ENCODE results near the gene CCDC71L.

CCDC71L gene

GRCh38 chr7:106658316-106659165 lies 2.4 kb downstream of the CCDC71L start:
- no peak for DNase-seq

GRCh38 chr7:106657085-106657991 lies 3.6 kb downstream of the CCDC71L start:
- no peak for DNase-seq

- no peak for DNase-seq
Observed at GRCh38 chr7:106655703-106656498, 5.1 kb downstream of the CCDC71L start.

- no peak for DNase-seq
Observed at GRCh38 chr7:106653488-106653887, 7.5 kb downstream of the CCDC71L start.

GRCh38 chr7:106652909-106653308 lies 8.0 kb downstream of the CCDC71L start:
- no peak for DNase-seq

- DNase-seq: no peak
Observed at GRCh38 chr7:106652092-106652491, 8.9 kb downstream of the CCDC71L start.

GRCh38 chr7:106646256-106646655 lies 14.7 kb downstream of the CCDC71L start:
- DNase-seq: no peak

- DNase-seq: no peak
Observed at GRCh38 chr7:106644999-106645398, 16.0 kb downstream of the CCDC71L start.

GRCh38 chr7:106643216-106644000 lies 17.6 kb downstream of the CCDC71L start:
- no peak for DNase-seq

GRCh38 chr7:106641416-106641815 lies 19.5 kb downstream of the CCDC71L start:
- DNase-seq: no peak

- DNase-seq: no peak
Observed at GRCh38 chr7:106640368-106641141, 20.4 kb downstream of the CCDC71L start.

GRCh38 chr7:106639476-106640334 lies 21.3 kb downstream of the CCDC71L start:
- DNase-seq: no peak

- no peak for DNase-seq
Observed at GRCh38 chr7:106635411-106635810, 25.5 kb downstream of the CCDC71L start.

- DNase-seq: no peak
Observed at GRCh38 chr7:106634958-106635357, 26.0 kb downstream of the CCDC71L start.

- DNase-seq: no peak
Observed at GRCh38 chr7:106630648-106631047, 30.3 kb downstream of the CCDC71L start.

- DNase-seq: no peak
Observed at GRCh38 chr7:106629516-106629915, 31.4 kb downstream of the CCDC71L start.

- DNase-seq: no peak
Observed at GRCh38 chr7:106626376-106627164, 34.4 kb downstream of the CCDC71L start.

- DNase-seq: no peak
Observed at GRCh38 chr7:106625678-106626301, 35.2 kb downstream of the CCDC71L start.

- no peak for DNase-seq
Observed at GRCh38 chr7:106623853-106624252, 37.1 kb downstream of the CCDC71L start.
